ENCODE measurements around the gene CLTC.

The CLTC gene

GRCh38 chr17:59702304-59702703 is 82.6 kb downstream of the CLTC start:
- Histone ChIP-seq H3K36me3 (replicated peaks) (peaks cover 47% of the 10 kb centered on the region), H3K27me3 (ENCODE audit: low read depth) (no peaks in the 10 kb centered on the region), H3K4me1 (peaks cover 19% of the 10 kb centered on the region), H3K9me3 (no peaks in the 10 kb centered on the region), H3K4me3 (no peak overlapping the region)
- DNase-seq (ENCODE audit: low spot score in 2 of 2): no peak
- in situ Hi-C loops (cut with MboI; ENCODE audit: low sequenced_read_pairs): no loop called here

DNA sequence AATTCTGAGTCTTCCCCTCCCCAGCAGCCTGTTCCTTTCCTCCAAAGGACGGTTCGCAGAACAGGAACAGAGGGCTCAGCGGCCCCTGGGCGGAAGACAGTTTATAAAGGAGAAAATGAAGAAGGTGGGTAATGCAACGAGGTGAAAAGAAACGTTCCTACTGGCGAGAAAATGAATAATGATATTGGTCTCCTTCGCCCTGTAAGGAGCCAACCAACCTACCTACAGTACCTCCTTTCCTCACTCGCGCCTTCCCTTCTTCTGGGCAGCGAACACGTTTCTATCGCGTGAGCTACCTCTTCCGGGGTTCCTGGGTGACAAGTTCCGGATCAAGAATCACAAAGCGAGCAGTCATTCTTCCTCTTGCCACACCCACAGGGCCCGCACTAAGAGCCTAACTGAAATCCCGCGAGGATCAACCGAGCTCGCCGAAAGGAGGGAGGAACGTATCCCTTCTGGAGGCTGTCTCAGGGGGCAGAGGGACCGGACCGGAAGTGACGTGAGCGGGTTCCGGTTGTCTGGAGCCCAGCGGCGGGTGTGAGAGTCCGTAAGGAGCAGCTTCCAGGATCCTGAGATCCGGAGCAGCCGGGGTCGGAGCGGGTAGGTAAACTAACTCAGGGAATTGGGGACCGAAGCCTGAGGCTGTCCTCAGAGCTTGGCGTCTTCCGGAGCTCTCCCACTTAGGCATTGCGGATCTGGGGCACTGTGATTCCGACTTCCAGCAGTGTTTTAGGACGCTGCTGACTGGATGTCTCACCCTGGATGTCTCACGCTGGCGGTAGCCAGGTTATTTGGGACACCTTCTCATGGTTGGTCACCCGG is 87.7 kb downstream of the CLTC start, which contains the start of the genes PTRH2 and VMP1:
PTRH2 (minus strand) TSS at position 282 of the 822 bp plus-strand sequence. CDS start 9,452 bp downstream, outside the sequence.
VMP1 (plus strand) TSS at position 506 of the 822 bp plus-strand sequence. CDS start 23,793 bp downstream, outside the sequence.
- Histone ChIP-seq H3K4me3 (peak within 1 kb of the TSS; percentile 77), H3K36me3 (replicated peaks) (peaks cover 7% of the 10 kb centered on the region; the same call in 1 of the 2 replicates), H3K27me3 (ENCODE audit: low read depth) (no peaks in the 10 kb centered on the region), H3K9me3 (no peaks in the 10 kb centered on the region), H3K4me1 (peaks cover 27% of the 10 kb centered on the region)
- peak; percentile 99 to 100 for DNase-seq (ENCODE audit: low spot score in 2 of 2)
- in situ Hi-C loops (cut with MboI; ENCODE audit: low sequenced_read_pairs): no loop called here

DNA sequence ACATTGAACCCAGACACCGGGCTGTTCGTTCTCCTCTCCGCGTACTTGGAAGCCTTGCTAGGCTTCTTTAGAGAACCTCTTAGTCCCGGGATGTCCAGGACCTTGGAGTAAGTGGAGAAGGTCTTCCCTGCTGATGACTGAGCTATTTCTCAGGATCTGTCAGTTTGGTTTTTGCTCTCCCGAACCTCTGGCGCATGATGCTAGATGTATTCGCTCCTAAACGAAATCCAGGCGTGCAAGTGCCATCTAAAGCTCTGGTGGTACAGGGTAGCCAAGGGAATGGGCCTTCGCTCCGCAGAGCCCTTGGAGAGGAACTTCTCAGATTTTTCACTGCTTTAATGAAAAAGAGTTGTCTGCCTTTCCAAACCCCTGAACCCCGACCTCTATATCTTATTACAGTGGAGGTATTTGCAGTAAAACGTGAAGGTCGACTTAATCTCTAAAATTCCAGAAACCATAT is 88.3 kb downstream of the CLTC start:
- peak overlapping the region; percentile 77 for H3K4me3 ChIP-seq
- peaks cover 29% of the 10 kb centered on the region for H3K4me1 ChIP-seq
- H3K36me3 ChIP-seq (replicated peaks): peaks cover 4% of the 10 kb centered on the region; the same call in 1 of the 2 replicates
- in situ Hi-C loops (cut with MboI; ENCODE audit: low sequenced_read_pairs): no loop called here
- no peaks in the 10 kb centered on the region for H3K9me3 ChIP-seq
- no peaks in the 10 kb centered on the region for H3K27me3 ChIP-seq (ENCODE audit: low read depth)
- DNase-seq (ENCODE audit: low spot score in 2 of 2): no peak

GRCh38 chr17:59711936-59712335 is 92.2 kb downstream of the CLTC start:
- no peaks in the 10 kb centered on the region for H3K27me3 ChIP-seq (ENCODE audit: low read depth)
- in situ Hi-C loops (cut with MboI; ENCODE audit: low sequenced_read_pairs): no loop called here
- H3K36me3 ChIP-seq (replicated peaks): no peaks in the 10 kb centered on the region; the same call in 1 of the 2 replicates
- DNase-seq (ENCODE audit: low spot score in 2 of 2): no peak
- peaks cover 26% of the 10 kb centered on the region for H3K4me1 ChIP-seq
- no peaks in the 10 kb centered on the region for H3K9me3 ChIP-seq
- no peak overlapping the region for H3K4me3 ChIP-seq

- no peaks in the 10 kb centered on the region; the same call in 1 of the 2 replicates for H3K36me3 ChIP-seq (replicated peaks)
- no peaks in the 10 kb centered on the region for H3K27me3 ChIP-seq (ENCODE audit: low read depth)
- in situ Hi-C loops (cut with MboI; ENCODE audit: low sequenced_read_pairs): no loop called here
- no peaks in the 10 kb centered on the region for H3K9me3 ChIP-seq
- DNase-seq (ENCODE audit: low spot score in 2 of 2): no peak
- H3K4me3 ChIP-seq: no peak overlapping the region
- peaks cover 26% of the 10 kb centered on the region for H3K4me1 ChIP-seq
Measured at GRCh38 chr17:59712862-59713261, 93.2 kb downstream of the CLTC start.

DNA sequence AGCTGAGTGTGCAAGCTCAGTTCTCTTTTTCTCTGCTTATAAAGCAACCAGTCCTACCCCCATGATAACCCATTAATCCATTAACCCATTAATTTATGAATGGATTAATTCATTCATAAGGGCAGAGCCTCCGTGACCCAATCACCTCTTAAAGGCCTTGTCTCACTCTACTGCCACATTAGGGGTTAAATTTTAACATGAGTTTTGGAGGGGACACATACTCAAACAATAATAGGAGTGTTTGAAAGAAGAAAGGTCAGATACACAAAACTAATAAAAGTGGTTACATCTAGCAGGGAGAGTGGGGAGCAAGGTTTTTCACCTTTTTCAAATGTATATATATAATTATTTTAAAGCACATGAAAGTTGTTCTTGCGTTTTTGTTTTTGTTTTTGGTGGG is 94.6 kb downstream of the CLTC start:
- in situ Hi-C loops (cut with MboI; ENCODE audit: low sequenced_read_pairs): no loop called here
- H3K36me3 ChIP-seq (replicated peaks): no peaks in the 10 kb centered on the region
- DNase-seq (ENCODE audit: low spot score in 2 of 2): no peak
- H3K4me3 ChIP-seq: no peak overlapping the region
- no peaks in the 10 kb centered on the region for H3K9me3 ChIP-seq
- H3K27me3 ChIP-seq (ENCODE audit: low read depth): no peaks in the 10 kb centered on the region
- peaks cover 18% of the 10 kb centered on the region for H3K4me1 ChIP-seq

- no peak overlapping the region for H3K4me3 ChIP-seq
- H3K4me1 ChIP-seq: peaks cover 19% of the 10 kb centered on the region
- H3K36me3 ChIP-seq (replicated peaks): no peaks in the 10 kb centered on the region
- H3K9me3 ChIP-seq: no peaks in the 10 kb centered on the region
- H3K27me3 ChIP-seq (ENCODE audit: low read depth): no peaks in the 10 kb centered on the region
- no peak for DNase-seq (ENCODE audit: low spot score in 2 of 2)
- in situ Hi-C loops (cut with MboI; ENCODE audit: low sequenced_read_pairs): no loop called here
Measured at GRCh38 chr17:59716427-59716826, 96.7 kb downstream of the CLTC start.

GRCh38 chr17:59719526-59719925 is 99.8 kb downstream of the CLTC start:
- H3K4me1 ChIP-seq: peaks cover 29% of the 10 kb centered on the region
- in situ Hi-C loops (cut with MboI; ENCODE audit: low sequenced_read_pairs): no loop called here
- no peaks in the 10 kb centered on the region for H3K9me3 ChIP-seq
- no peak for DNase-seq (ENCODE audit: low spot score in 2 of 2)
- no peak overlapping the region for H3K4me3 ChIP-seq
- no peaks in the 10 kb centered on the region for H3K27me3 ChIP-seq (ENCODE audit: low read depth)
- no peaks in the 10 kb centered on the region for H3K36me3 ChIP-seq (replicated peaks)

DNA sequence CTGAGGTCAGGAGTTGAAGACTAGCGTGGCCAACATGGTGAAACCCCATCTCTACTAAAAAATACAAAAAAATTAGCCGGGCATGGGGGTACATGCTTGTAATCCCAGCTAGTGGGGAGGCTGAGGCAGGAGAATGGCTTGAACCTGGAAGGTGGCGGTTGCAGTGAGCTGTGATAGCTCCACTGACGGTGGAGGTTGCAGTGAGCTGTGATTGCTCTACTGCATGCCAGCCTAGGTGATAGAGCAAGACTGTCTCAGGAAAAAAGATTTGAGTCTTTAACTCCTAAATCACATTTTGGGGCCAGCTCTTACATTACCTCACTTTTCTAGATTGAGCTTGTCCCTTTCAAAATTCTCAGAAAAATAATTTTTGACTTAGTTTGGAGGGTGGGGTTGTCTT is 102.9 kb downstream of the CLTC start:
- Histone ChIP-seq H3K4me1 (peaks cover 46% of the 10 kb centered on the region), H3K9me3 (no peaks in the 10 kb centered on the region), H3K4me3 (no peak overlapping the region), H3K27me3 (ENCODE audit: low read depth) (no peaks in the 10 kb centered on the region), H3K36me3 (replicated peaks) (no peaks in the 10 kb centered on the region)
- DNase-seq (ENCODE audit: low spot score in 2 of 2): peak in 1 of 2 experiments; percentile 33
- in situ Hi-C loops (cut with MboI; ENCODE audit: low sequenced_read_pairs): no loop called here

DNA sequence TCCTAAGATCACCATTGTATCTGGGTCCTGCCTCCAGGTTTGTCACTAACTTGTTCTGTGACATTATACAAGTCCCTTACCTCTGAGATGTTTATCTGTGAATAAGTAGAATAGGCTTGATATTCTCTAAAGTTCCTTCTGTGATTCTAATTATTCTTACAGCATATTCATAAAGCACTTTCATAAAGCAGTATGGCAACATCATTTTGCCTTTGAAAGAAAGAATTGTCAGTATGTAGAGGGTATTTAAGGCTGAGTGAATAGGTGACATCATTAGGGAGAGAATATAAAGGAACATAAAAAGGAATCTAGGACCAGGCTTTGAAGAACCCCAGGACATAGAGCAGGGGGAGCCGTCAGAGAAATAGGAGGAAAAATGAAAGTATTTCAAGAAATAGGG is 103.3 kb downstream of the CLTC start:
- Histone ChIP-seq H3K4me1 (peaks cover 50% of the 10 kb centered on the region), H3K4me3 (peak overlapping the region; percentile 10), H3K36me3 (replicated peaks) (no peaks in the 10 kb centered on the region), H3K9me3 (no peaks in the 10 kb centered on the region), H3K27me3 (ENCODE audit: low read depth) (no peaks in the 10 kb centered on the region)
- DNase-seq (ENCODE audit: low spot score in 2 of 2): peak; percentile 28 to 93
- in situ Hi-C loops (cut with MboI; ENCODE audit: low sequenced_read_pairs): no loop called here

- no peaks in the 10 kb centered on the region for H3K9me3 ChIP-seq
- peaks cover 54% of the 10 kb centered on the region for H3K4me1 ChIP-seq
- in situ Hi-C loops (cut with MboI; ENCODE audit: low sequenced_read_pairs): no loop called here
- DNase-seq (ENCODE audit: low spot score in 2 of 2): no peak
- no peaks in the 10 kb centered on the region for H3K27me3 ChIP-seq (ENCODE audit: low read depth)
- peak overlapping the region; percentile 10 for H3K4me3 ChIP-seq
- H3K36me3 ChIP-seq (replicated peaks): no peaks in the 10 kb centered on the region
Measured at GRCh38 chr17:59723607-59724006, 103.9 kb downstream of the CLTC start.

DNA sequence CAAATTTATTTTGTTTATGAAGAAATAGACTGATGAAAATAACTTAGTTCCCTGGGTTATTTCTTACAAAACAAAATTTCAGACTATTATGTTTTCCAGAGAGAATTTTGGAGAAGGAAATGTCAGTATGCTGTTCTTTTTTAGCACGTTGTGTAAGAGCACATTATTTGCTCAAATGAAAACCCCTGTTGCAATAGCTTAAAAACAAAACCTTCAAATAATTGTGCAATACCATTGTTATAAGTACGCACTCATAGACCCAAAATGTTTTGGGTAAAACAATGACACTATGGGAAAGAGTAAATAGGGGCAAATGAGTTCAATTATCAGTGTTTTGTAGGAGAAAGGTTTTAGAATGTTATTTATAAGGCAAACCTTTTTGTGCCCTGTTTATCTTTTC is 106.0 kb downstream of the CLTC start:
- in situ Hi-C loops (cut with MboI; ENCODE audit: low sequenced_read_pairs): no loop called here
- Histone ChIP-seq H3K27me3 (ENCODE audit: low read depth) (no peaks in the 10 kb centered on the region), H3K9me3 (no peaks in the 10 kb centered on the region), H3K4me3 (no peak overlapping the region), H3K36me3 (replicated peaks) (no peaks in the 10 kb centered on the region), H3K4me1 (peaks cover 55% of the 10 kb centered on the region)
- DNase-seq (ENCODE audit: low spot score in 2 of 2): no peak

GRCh38 chr17:59727817-59728533 is 108.3 kb downstream of the CLTC start:
- Histone ChIP-seq H3K4me3 (no peak overlapping the region), H3K36me3 (replicated peaks) (no peaks in the 10 kb centered on the region), H3K9me3 (no peaks in the 10 kb centered on the region), H3K27me3 (ENCODE audit: low read depth) (no peaks in the 10 kb centered on the region), H3K4me1 (peaks cover 43% of the 10 kb centered on the region)
- no peak for DNase-seq (ENCODE audit: low spot score in 2 of 2)
- in situ Hi-C loops (cut with MboI; ENCODE audit: low sequenced_read_pairs): no loop called here
